Muscle layer of duodenum (tissue), 2 donors: Measurements from ENCODE around the gene HACD2.

ENCODE experiments used
- H3K27ac ChIP-seq: one replicate; pipeline ENCODE4 v1.7.0; 2013; ENCODE audit warnings: mild to moderate bottlenecking, low read length
- H3K27me3 ChIP-seq: one replicate; pipeline ENCODE4 v1.7.0; 2013; ENCODE audit warnings: low read depth, mild to moderate bottlenecking, control low read depth, low read length
- H3K36me3 ChIP-seq, 2 donors: one replicate each; pipeline ENCODE4 v1.7.0; 2013; ENCODE audit warnings: low read length in 2 of 2, control low read depth in 1 of 2, mild to moderate bottlenecking in 1 of 2; ENCODE audit not compliant: insufficient read depth in 2 of 2, control insufficient read depth in 1 of 2
- H3K4me1 ChIP-seq, 2 donors: one replicate each; pipeline ENCODE4 v1.7.0; 2013; ENCODE audit warnings: low read length in 2 of 2, mild to moderate bottlenecking in 2 of 2, control low read depth in 1 of 2, moderate library complexity in 1 of 2; ENCODE audit not compliant: insufficient read depth in 2 of 2, control insufficient read depth in 1 of 2
- H3K4me3 ChIP-seq, 2 donors: one replicate each; pipeline ENCODE4 v1.7.0; 2013; ENCODE audit warnings: low read length in 2 of 2, low read depth in 1 of 2, mild to moderate bottlenecking in 1 of 2
- H3K9me3 ChIP-seq, 2 donors: one replicate each; pipeline ENCODE4 v1.7.0; 2013; ENCODE audit warnings: low read length in 2 of 2, control low read depth in 1 of 2, mild to moderate bottlenecking in 1 of 2; ENCODE audit not compliant: control insufficient read depth in 1 of 2
- donor health status: healthy.

HACD2 gene

GRCh38 chr3:123522320-123523022, 62.4 kb downstream of the HACD2 start:
- Histone ChIP-seq H3K36me3 (peaks cover 0 to 7% of the 10 kb centered on the region in 2 donors), H3K9me3 (no peaks in the 10 kb centered on the region), H3K4me1 (peaks cover 0 to 11% of the 10 kb centered on the region in 2 donors), H3K27ac (no peak overlapping the region), H3K4me3 (no peak overlapping the region), H3K27me3 (no peaks in the 10 kb centered on the region)

DNA sequence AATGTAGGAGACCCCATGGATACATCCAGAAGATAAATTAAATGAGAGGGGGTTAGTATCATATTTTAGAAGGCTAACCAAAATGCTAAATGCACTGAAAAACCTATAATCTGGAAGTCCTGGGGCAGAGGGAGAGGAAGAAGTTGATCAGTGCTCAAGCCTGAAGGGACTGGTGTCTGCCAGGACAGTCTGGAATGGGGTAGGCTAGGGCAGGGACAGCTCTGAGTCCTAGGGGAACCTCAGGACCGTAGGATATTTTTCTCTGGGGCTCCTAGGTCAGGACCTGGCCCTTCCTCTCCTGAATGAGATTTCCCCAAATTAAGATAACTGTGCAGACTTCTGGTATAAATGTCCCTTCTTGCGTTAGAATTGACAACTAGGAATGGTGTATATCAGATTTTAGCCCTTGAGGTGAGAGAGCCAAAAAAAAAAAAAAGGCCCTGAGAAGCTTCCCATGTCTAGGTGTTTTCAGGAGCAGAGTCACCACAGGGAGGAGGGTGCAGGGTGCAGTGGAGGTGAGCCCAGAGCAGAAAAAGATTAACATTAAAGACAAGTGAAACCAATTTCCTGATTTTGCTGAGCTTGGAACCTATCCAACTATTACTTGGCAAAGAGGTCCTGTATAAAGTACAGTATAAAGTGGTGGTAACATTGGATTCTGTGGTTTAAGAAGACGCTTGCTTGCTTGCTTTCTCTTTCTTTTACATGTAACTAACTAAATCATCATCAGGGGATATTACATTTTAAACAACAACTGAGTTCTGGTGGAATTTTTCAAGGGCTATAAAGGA, 63.5 kb downstream of the HACD2 start:
- no peaks in the 10 kb centered on the region for H3K9me3 ChIP-seq
- H3K36me3 ChIP-seq = no peaks in the 10 kb centered on the region
- H3K27ac ChIP-seq = no peak overlapping the region
- H3K4me1 ChIP-seq = peaks cover 0 to 11% of the 10 kb centered on the region in 2 donors
- no peaks in the 10 kb centered on the region for H3K27me3 ChIP-seq
- no peak overlapping the region for H3K4me3 ChIP-seq

- H3K27ac ChIP-seq = no peak overlapping the region
- H3K4me1 ChIP-seq = peaks cover 0 to 11% of the 10 kb centered on the region in 2 donors
- H3K27me3 ChIP-seq = no peaks in the 10 kb centered on the region
- H3K4me3 ChIP-seq = no peak overlapping the region
- H3K9me3 ChIP-seq = no peaks in the 10 kb centered on the region
- H3K36me3 ChIP-seq = no peaks in the 10 kb centered on the region
These were observed 64.2 kb downstream of the HACD2 start for GRCh38 chr3:123520656-123521055.

DNA sequence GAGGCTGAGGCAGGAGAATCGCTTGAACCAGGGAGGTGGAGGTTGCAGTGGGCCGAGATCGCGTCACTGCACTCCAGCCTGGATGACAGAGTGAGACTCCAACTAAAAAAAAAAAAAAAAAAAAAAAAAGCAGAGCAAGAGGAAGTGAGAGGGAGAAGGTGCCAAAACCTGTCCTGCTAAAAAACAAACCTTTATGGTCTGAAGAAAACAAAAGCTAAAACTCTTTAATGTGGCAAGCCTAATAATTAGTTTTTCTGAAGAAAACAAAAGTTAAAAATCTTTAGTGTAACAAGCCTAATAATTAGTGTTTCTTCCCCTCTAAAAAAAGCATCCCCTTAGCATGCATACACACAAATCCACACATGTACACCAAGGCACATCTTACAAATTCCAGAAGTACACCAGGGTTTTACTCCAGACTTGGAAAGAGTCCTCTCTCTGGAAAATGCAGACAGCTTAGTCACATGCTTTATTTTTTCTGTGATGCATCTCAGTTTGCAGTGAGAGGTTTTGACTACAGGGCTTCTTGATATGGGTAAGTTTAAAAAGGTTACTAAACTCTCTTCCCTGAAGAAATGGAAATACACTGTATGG, 65.9 kb downstream of the HACD2 start:
- Histone ChIP-seq H3K27me3 (no peaks in the 10 kb centered on the region), H3K9me3 (no peaks in the 10 kb centered on the region), H3K36me3 (no peaks in the 10 kb centered on the region), H3K27ac (no peak overlapping the region), H3K4me3 (no peak overlapping the region), H3K4me1 (peaks cover 0 to 11% of the 10 kb centered on the region in 2 donors)

GRCh38 chr3:123511726-123512125, 73.1 kb downstream of the HACD2 start:
- Histone ChIP-seq H3K4me1 (peaks cover 0 to 6% of the 10 kb centered on the region in 2 donors), H3K27ac (no peak overlapping the region), H3K4me3 (no peak overlapping the region), H3K9me3 (no peaks in the 10 kb centered on the region), H3K36me3 (peaks cover 0 to 4% of the 10 kb centered on the region in 2 donors), H3K27me3 (no peaks in the 10 kb centered on the region)

DNA sequence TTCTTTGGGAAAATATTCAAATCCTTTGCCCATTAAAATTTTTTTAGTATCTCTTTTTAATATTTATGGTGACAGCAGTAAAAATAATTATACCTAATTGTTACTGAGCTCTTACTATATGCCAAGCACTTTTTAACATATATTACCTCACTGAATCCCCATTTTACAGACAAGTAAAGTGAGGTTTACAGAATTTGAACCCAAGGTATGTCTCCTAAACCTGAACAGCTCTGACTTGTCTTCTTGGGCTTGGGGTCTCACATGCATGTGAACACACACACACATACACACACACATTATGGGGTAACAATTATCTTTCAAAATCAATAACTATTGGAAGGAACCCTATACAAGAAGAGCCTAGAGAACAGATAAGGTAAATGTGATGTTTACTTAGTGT, 73.8 kb downstream of the HACD2 start:
- Histone ChIP-seq H3K4me1 (peaks cover 0 to 6% of the 10 kb centered on the region in 2 donors), H3K27ac (no peak overlapping the region), H3K9me3 (no peaks in the 10 kb centered on the region), H3K4me3 (no peak overlapping the region), H3K36me3 (peaks cover 0 to 4% of the 10 kb centered on the region in 2 donors), H3K27me3 (no peaks in the 10 kb centered on the region)

DNA sequence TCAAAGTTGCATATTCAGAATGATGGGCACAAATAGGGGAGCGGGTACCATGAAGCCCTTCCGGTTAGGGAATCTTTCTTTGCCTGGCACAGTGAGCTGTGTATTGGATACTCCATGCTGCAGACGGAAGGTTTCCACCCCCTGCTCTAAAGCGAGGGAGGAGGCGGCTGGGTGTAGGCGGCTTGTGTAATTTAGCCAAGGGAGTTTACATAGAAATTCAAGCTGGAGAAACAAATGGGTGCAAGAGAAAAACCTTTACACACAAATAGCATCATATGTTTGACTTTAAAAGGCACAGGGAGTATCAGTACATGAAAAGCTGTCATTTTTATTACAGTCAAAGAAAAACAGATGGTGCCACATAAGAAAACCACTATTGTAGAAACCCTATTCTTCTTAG, 76.7 kb downstream of the HACD2 start:
- Histone ChIP-seq H3K4me1 (peaks cover 0 to 6% of the 10 kb centered on the region in 2 donors), H3K9me3 (no peaks in the 10 kb centered on the region), H3K36me3 (peaks cover 0 to 4% of the 10 kb centered on the region in 2 donors), H3K27me3 (no peaks in the 10 kb centered on the region), H3K4me3 (no peak overlapping the region), H3K27ac (no peak overlapping the region)

- H3K27me3 ChIP-seq = no peaks in the 10 kb centered on the region
- H3K27ac ChIP-seq = no peak overlapping the region
- H3K36me3 ChIP-seq = no peaks in the 10 kb centered on the region
- no peak overlapping the region for H3K4me3 ChIP-seq
- no peaks in the 10 kb centered on the region for H3K9me3 ChIP-seq
- H3K4me1 ChIP-seq = peaks cover 0 to 6% of the 10 kb centered on the region in 2 donors
These were observed 79.0 kb downstream of the HACD2 start for GRCh38 chr3:123505820-123506219.

- H3K27me3 ChIP-seq = no peaks in the 10 kb centered on the region
- no peak overlapping the region for H3K27ac ChIP-seq
- peaks cover 0 to 8% of the 10 kb centered on the region in 2 donors for H3K4me1 ChIP-seq
- no peaks in the 10 kb centered on the region for H3K9me3 ChIP-seq
- no peak overlapping the region for H3K4me3 ChIP-seq
- H3K36me3 ChIP-seq = no peaks in the 10 kb centered on the region
These were observed 81.7 kb downstream of the HACD2 start for GRCh38 chr3:123503203-123503602.

DNA sequence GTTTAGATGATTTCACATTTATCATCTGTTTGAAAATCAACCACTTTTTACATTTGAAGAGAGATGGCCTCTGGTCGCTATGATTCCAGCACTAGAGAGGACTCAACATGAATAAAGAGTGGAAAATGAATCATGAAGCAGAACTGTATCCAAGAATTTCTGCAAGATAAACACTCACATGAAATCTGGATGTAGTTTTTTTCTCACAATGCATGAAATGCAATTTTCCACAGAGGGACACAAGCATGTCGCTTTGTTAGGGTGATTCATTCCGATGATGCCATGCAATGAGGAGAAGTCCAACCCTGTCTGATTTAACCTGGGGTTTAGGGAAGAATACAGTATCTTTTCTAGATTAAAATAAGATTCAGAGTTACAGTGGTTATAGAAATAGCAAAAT, 85.5 kb downstream of the HACD2 start:
- no peaks in the 10 kb centered on the region for H3K9me3 ChIP-seq
- peaks cover 0 to 12% of the 10 kb centered on the region in 2 donors for H3K4me1 ChIP-seq
- H3K36me3 ChIP-seq = peaks cover 0 to 10% of the 10 kb centered on the region in 2 donors
- no peak overlapping the region for H3K27ac ChIP-seq
- no peak overlapping the region for H3K4me3 ChIP-seq
- no peaks in the 10 kb centered on the region for H3K27me3 ChIP-seq

GRCh38 chr3:123498761-123499160, 86.1 kb downstream of the HACD2 start:
- peaks cover 0 to 10% of the 10 kb centered on the region in 2 donors for H3K36me3 ChIP-seq
- no peaks in the 10 kb centered on the region for H3K9me3 ChIP-seq
- no peak overlapping the region for H3K27ac ChIP-seq
- no peak overlapping the region for H3K4me3 ChIP-seq
- peaks cover 0 to 12% of the 10 kb centered on the region in 2 donors for H3K4me1 ChIP-seq
- H3K27me3 ChIP-seq = no peaks in the 10 kb centered on the region
